ENCODE results near the gene USP34.

Gene USP34

GRCh38 chr2:61291851-61292575 is 178.9 kb downstream of the USP34 start:
- TF ChIP-seq POLR2A (IDR thresholded peaks at IDR 0.05; ENCODE audit: low read depth, low read length): no peak
- FAIRE-seq: no peak
- DNase-seq (ENCODE audit: insufficient read length, low spot score): no peak

GRCh38 chr2:61288070-61288841 is 182.6 kb downstream of the USP34 start:
- no peak for FAIRE-seq
- no peak for DNase-seq (ENCODE audit: insufficient read length, low spot score)
- no peak for TF ChIP-seq POLR2A (IDR thresholded peaks at IDR 0.05; ENCODE audit: low read depth, low read length)

GRCh38 chr2:61287254-61287653 is 183.6 kb downstream of the USP34 start:
- DNase-seq (ENCODE audit: insufficient read length, low spot score): no peak
- no peak for TF ChIP-seq POLR2A (IDR thresholded peaks at IDR 0.05; ENCODE audit: low read depth, low read length)
- no peak for FAIRE-seq

- no peak for FAIRE-seq
- TF ChIP-seq POLR2A (IDR thresholded peaks at IDR 0.05; ENCODE audit: low read depth, low read length): no peak
- DNase-seq (ENCODE audit: insufficient read length, low spot score): no peak
Measured at GRCh38 chr2:61283443-61284160, 187.3 kb downstream of the USP34 start.

- DNase-seq (ENCODE audit: insufficient read length, low spot score): no peak
- FAIRE-seq: no peak
- no peak for TF ChIP-seq POLR2A (IDR thresholded peaks at IDR 0.05; ENCODE audit: low read depth, low read length)
Measured at GRCh38 chr2:61282104-61282590, 188.7 kb downstream of the USP34 start.

- DNase-seq (ENCODE audit: insufficient read length, low spot score) (no peak), FAIRE-seq (no peak)
- TF ChIP-seq POLR2A (IDR thresholded peaks at IDR 0.05; ENCODE audit: low read depth, low read length): no peak
Measured at GRCh38 chr2:61281321-61281720, 189.6 kb downstream of the USP34 start.

- no peak for DNase-seq (ENCODE audit: insufficient read length, low spot score)
- no peak for TF ChIP-seq POLR2A (IDR thresholded peaks at IDR 0.05; ENCODE audit: low read depth, low read length)
- FAIRE-seq: no peak
Measured at GRCh38 chr2:61277756-61278155, 193.1 kb downstream of the USP34 start.

GRCh38 chr2:61275575-61276184 is 195.2 kb downstream of the USP34 start:
- TF ChIP-seq POLR2A (IDR thresholded peaks at IDR 0.05; ENCODE audit: low read depth, low read length): no peak
- DNase-seq (ENCODE audit: insufficient read length, low spot score) (no peak), FAIRE-seq (no peak)

GRCh38 chr2:61272421-61273070 is 198.3 kb downstream of the USP34 start:
- FAIRE-seq: peak; percentile 82

GRCh38 chr2:61268249-61268648 is 202.6 kb downstream of the USP34 start:
- no peak for TF ChIP-seq POLR2A (IDR thresholded peaks at IDR 0.05; ENCODE audit: low read depth, low read length)
- DNase-seq (ENCODE audit: insufficient read length, low spot score) (no peak), FAIRE-seq (no peak)

More at GRCh38 chr2:61272421-61273070, 198.3 kb downstream of the USP34 start:
- TF ChIP-seq POLR2A (IDR thresholded peaks at IDR 0.05; ENCODE audit: low read depth, low read length): no peak
- DNase-seq (ENCODE audit: insufficient read length, low spot score): no peak

GRCh38 chr2:61266632-61267505 is 204.0 kb downstream of the USP34 start:
- no peak for TF ChIP-seq POLR2A (IDR thresholded peaks at IDR 0.05; ENCODE audit: low read depth, low read length)
- DNase-seq (ENCODE audit: insufficient read length, low spot score) (no peak), FAIRE-seq (peak; percentile 55)

- no peak for FAIRE-seq
Measured at GRCh38 chr2:61263830-61264229, 207.1 kb downstream of the USP34 start.

More at GRCh38 chr2:61263830-61264229, 207.1 kb downstream of the USP34 start:
- no peak for TF ChIP-seq POLR2A (IDR thresholded peaks at IDR 0.05; ENCODE audit: low read depth, low read length)
- no peak for DNase-seq (ENCODE audit: insufficient read length, low spot score)

Measured in H54 (cell line).